ENCODE data around the gene EZR. TPM values are rescaled to one million over a fixed set of nuclear protein-coding genes. Genes with fewer than 3 reads are reported as not detected.

The EZR gene
- total RNA-seq, 1 donor from 2014 or later: 489 TPM

DNA sequence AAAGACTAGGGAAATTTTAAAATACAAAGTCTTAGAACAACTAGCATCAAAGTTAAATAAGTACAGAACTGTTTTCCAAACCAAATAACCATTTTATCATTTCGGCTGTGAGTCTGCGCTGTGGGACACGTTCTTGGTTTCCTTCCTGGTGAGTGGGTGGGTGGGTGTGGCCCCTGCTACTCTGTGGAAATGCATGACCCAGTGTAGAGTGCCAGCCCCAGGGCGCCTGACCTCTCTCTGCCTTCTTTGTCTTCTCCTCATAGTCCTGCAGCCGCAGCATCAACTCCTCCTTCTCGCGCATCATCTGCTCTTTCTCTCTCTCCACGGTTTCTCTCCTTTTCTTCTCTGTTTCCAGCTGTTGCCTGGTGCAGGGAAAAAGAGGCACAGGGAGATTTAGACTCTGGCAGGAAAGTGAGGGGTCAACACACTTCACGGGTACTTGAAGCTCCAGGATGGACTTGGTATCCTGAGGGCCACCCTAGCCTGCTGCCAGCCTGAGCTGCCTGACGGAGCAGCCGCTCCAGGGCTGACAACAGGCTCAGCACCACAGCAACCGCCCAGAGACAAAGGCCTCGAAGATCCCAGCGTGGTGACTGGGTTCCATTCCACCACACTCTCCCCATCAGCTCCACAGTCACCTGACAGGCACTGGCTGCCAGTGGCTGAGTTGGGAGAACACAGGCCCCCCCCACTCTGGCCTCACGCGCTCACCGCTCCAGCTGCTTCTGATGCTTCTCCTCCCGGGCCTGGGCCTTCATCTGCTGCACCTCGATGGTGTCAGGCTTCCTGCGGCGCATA, 48.4 kb downstream of the EZR start:
- peak overlapping the region; percentile 46 for H3K27ac Mint-ChIP-seq
- H3K9me3 Mint-ChIP-seq: no peaks in the 10 kb centered on the region
- ATAC-seq (ENCODE audit: low read depth): no peak
- intact Hi-C loops (cut with micrococcal nuclease): no loop called here
- H3K4me1 Mint-ChIP-seq: no peaks in the 10 kb centered on the region
- DNase-seq: no peak
- CTCF ChIA-PET: interaction anchor here (0.9 kb wide), 1 partner anchor 66 kb away, joined by 3 read pairs; no protein-coding TSS in a partner anchor
- no peaks in the 10 kb centered on the region for H3K27me3 Mint-ChIP-seq
- POLR2A ChIA-PET: interaction anchor here (1.0 kb wide), 1 partner anchor 55 kb away, joined by 4 read pairs; no protein-coding TSS in a partner anchor
- H3K36me3 Mint-ChIP-seq (ENCODE audit: low read depth): peaks cover 97% of the 10 kb centered on the region
- TF ChIP-seq, protein P1, sequence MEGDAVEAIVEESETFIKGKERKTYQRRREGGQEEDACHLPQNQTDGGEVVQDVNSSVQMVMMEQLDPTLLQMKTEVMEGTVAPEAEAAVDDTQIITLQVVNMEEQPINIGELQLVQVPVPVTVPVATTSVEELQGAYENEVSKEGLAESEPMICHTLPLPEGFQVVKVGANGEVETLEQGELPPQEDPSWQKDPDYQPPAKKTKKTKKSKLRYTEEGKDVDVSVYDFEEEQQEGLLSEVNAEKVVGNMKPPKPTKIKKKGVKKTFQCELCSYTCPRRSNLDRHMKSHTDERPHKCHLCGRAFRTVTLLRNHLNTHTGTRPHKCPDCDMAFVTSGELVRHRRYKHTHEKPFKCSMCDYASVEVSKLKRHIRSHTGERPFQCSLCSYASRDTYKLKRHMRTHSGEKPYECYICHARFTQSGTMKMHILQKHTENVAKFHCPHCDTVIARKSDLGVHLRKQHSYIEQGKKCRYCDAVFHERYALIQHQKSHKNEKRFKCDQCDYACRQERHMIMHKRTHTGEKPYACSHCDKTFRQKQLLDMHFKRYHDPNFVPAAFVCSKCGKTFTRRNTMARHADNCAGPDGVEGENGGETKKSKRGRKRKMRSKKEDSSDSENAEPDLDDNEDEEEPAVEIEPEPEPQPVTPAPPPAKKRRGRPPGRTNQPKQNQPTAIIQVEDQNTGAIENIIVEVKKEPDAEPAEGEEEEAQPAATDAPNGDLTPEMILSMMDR (IDR thresholded peaks at IDR 0.05): no peak
- H3K4me3 Mint-ChIP-seq: no peak overlapping the region

DNA sequence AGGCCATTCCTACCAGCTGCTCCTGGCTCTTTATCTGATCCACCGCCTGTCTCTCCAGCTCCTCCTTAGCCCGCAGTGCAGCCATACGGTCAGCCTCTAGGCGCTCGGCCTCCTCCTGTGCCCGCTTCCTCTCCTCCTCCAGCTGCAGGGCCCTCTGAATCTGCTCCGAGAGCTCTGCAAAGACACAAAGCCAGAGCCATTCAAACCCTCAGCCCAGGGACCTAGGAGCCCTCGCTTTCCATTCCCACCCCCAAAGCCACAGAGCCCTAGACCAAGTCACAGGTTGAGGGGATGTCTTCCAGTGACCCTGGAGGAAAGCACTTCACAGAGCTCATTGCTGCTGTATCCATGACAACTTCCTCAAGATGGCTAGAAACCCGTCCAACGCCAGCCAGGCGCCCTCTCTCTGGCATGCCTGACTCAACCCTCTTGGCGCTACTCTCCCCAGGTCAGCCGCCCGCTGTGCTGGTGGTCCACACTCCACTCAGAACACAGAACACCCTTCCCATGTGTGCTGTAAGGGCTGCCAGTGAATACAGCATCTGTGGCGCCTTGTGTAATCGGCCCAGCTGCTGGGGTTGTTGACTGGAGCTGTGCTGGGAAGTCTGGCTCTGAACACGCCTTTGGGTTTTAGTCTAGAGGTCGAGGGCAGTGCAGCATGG, 49.3 kb downstream of the EZR start:
- Mint-ChIP-seq H3K27ac (peak overlapping the region; percentile 46), H3K4me3 (no peak overlapping the region), H3K4me1 (no peaks in the 10 kb centered on the region), H3K9me3 (no peaks in the 10 kb centered on the region), H3K27me3 (no peaks in the 10 kb centered on the region), H3K36me3 (ENCODE audit: low read depth) (peaks cover 97% of the 10 kb centered on the region)
- ATAC-seq (ENCODE audit: low read depth) (no peak), DNase-seq (no peak)
- ChIA-PET POLR2A (interaction anchor here (1.4 kb wide), 1 partner anchor 54 kb away, joined by 5 read pairs; no protein-coding TSS in a partner anchor), CTCF (interaction anchor here (0.7 to 1.2 kb wide), 2 partner anchors 43 to 66 kb away, joined by 3 read pairs; no protein-coding TSS in a partner anchor)
- intact Hi-C loops (cut with micrococcal nuclease): no loop called here
- TF ChIP-seq, protein P1 (IDR thresholded peaks at IDR 0.05): no peak

DNA sequence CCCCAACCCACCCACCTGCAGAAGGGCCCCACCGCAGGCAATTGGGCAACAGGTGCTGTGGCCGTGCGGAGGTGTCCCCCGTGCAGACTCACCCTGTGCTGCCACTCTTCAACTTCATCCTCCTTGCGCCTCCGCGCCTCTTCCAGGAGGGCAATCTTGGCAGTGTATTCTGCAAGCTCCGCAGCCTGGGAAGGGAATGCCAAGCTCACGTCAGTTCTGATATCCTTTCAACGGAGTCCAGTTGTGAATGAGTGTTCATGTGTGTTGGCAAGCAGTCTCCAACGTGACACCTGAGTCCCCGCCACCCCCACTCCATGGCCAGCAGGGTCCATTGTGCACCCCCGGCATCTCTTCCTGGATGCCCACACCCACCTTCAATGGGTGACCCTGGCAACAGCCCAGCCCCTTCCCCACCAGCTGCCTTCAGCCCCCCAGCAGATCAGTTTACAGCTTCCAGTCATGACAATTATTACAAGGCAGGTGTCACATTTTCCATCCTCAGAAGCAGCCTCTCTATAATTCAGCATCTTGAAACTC, 49.9 kb downstream of the EZR start:
- TF ChIP-seq, protein P1 (IDR thresholded peaks at IDR 0.05): no peak
- H3K27ac Mint-ChIP-seq: peak overlapping the region; percentile 46
- H3K36me3 Mint-ChIP-seq (ENCODE audit: low read depth): peaks cover 97% of the 10 kb centered on the region
- no peak overlapping the region for H3K4me3 Mint-ChIP-seq
- ATAC-seq (ENCODE audit: low read depth) (no peak), DNase-seq (no peak)
- ChIA-PET POLR2A (interaction anchor here (0.9 to 1.4 kb wide), 2 partner anchors 53 to 62 kb away, joined by 5 to 9 read pairs; no protein-coding TSS in a partner anchor), CTCF (interaction anchor here (0.7 to 1.2 kb wide), 2 partner anchors 43 to 65 kb away, joined by 3 read pairs; no protein-coding TSS in a partner anchor)
- intact Hi-C loops (cut with micrococcal nuclease): no loop called here
- H3K4me1 Mint-ChIP-seq: no peaks in the 10 kb centered on the region
- no peaks in the 10 kb centered on the region for H3K27me3 Mint-ChIP-seq
- no peaks in the 10 kb centered on the region for H3K9me3 Mint-ChIP-seq

DNA sequence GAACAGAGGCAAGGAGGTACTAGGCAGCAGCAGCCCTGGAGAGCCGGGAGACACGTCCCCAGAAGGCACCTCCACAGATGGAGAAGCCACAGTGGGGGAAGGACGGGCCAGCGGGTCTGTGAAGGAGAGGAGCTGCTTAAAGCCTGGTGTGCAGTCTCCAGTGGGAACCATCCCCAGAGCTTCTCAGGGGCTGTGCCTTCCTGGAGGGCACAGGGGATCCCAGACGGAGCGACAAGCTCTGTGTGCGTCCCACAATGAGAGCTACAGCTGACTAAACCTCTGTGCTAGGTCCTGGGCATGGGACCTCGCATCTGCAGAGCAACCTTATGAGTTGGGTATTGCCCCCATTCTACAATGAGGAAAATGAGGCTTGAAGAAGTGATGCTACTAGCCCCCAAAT, 50.7 kb downstream of the EZR start:
- Mint-ChIP-seq H3K4me3 (no peak overlapping the region), H3K27me3 (no peaks in the 10 kb centered on the region), H3K27ac (peak overlapping the region; percentile 24), H3K36me3 (ENCODE audit: low read depth) (peaks cover 96% of the 10 kb centered on the region), H3K4me1 (no peaks in the 10 kb centered on the region), H3K9me3 (no peaks in the 10 kb centered on the region)
- CTCF ChIA-PET: no interaction called here
- DNase-seq (no peak), ATAC-seq (ENCODE audit: low read depth) (no peak)
- intact Hi-C loops (cut with micrococcal nuclease): no loop called here
- POLR2A ChIA-PET: interaction anchor here (0.5 to 1.9 kb wide), 4 partner anchors 13 to 61 kb away, joined by 3 to 9 read pairs (median 6); no protein-coding TSS in a partner anchor
- TF ChIP-seq, protein P1 (IDR thresholded peaks at IDR 0.05): no peak
